ENCODE measurements around the gene TSPAN9.

DNA sequence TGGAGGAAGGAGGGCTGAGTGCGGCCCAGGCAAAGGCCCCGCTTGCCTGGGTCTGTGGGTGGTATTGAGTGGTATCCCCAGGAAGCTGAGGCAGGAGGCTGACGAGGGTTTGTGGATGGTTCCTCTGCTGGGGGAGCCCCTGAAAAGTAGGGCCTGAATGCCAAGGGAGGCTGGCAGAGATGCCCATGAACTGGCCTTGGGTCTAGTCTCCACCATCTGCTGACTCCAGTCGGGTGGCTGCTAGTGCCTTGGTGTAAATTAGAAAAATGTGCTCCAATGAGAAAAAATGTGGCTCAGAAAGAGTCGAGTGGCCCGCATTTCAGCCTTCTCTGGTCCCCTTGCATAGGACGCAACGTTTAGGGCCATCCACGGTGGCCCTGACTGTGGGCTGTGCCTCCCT, 232.6 kb downstream of the TSPAN9 start:
- TF ChIP-seq, protein P1, sequence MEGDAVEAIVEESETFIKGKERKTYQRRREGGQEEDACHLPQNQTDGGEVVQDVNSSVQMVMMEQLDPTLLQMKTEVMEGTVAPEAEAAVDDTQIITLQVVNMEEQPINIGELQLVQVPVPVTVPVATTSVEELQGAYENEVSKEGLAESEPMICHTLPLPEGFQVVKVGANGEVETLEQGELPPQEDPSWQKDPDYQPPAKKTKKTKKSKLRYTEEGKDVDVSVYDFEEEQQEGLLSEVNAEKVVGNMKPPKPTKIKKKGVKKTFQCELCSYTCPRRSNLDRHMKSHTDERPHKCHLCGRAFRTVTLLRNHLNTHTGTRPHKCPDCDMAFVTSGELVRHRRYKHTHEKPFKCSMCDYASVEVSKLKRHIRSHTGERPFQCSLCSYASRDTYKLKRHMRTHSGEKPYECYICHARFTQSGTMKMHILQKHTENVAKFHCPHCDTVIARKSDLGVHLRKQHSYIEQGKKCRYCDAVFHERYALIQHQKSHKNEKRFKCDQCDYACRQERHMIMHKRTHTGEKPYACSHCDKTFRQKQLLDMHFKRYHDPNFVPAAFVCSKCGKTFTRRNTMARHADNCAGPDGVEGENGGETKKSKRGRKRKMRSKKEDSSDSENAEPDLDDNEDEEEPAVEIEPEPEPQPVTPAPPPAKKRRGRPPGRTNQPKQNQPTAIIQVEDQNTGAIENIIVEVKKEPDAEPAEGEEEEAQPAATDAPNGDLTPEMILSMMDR (IDR thresholded peaks at IDR 0.05; ENCODE audit: insufficient read depth, low read length), result no peak
- TF ChIP-seq, protein P2, sequence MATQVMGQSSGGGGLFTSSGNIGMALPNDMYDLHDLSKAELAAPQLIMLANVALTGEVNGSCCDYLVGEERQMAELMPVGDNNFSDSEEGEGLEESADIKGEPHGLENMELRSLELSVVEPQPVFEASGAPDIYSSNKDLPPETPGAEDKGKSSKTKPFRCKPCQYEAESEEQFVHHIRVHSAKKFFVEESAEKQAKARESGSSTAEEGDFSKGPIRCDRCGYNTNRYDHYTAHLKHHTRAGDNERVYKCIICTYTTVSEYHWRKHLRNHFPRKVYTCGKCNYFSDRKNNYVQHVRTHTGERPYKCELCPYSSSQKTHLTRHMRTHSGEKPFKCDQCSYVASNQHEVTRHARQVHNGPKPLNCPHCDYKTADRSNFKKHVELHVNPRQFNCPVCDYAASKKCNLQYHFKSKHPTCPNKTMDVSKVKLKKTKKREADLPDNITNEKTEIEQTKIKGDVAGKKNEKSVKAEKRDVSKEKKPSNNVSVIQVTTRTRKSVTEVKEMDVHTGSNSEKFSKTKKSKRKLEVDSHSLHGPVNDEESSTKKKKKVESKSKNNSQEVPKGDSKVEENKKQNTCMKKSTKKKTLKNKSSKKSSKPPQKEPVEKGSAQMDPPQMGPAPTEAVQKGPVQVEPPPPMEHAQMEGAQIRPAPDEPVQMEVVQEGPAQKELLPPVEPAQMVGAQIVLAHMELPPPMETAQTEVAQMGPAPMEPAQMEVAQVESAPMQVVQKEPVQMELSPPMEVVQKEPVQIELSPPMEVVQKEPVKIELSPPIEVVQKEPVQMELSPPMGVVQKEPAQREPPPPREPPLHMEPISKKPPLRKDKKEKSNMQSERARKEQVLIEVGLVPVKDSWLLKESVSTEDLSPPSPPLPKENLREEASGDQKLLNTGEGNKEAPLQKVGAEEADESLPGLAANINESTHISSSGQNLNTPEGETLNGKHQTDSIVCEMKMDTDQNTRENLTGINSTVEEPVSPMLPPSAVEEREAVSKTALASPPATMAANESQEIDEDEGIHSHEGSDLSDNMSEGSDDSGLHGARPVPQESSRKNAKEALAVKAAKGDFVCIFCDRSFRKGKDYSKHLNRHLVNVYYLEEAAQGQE (IDR thresholded peaks at IDR 0.05; ENCODE audit: insufficient replicate concordance, low read depth), result no peak
- no peak for TF ChIP-seq POLR2AphosphoS5 (IDR thresholded peaks at IDR 0.05; ENCODE audit: low read depth)
- no peak for TF ChIP-seq SPI1 (IDR thresholded peaks at IDR 0.05; ENCODE audit: borderline replicate concordance, low read depth)
